ENCODE data around the gene HYLS1. TPM values are rescaled to one million over a fixed set of nuclear protein-coding genes. Genes with fewer than 3 reads are reported as not detected.

HYLS1 gene
- total RNA-seq, 1 experiment from 2014 or later = 2.1 TPM

DNA sequence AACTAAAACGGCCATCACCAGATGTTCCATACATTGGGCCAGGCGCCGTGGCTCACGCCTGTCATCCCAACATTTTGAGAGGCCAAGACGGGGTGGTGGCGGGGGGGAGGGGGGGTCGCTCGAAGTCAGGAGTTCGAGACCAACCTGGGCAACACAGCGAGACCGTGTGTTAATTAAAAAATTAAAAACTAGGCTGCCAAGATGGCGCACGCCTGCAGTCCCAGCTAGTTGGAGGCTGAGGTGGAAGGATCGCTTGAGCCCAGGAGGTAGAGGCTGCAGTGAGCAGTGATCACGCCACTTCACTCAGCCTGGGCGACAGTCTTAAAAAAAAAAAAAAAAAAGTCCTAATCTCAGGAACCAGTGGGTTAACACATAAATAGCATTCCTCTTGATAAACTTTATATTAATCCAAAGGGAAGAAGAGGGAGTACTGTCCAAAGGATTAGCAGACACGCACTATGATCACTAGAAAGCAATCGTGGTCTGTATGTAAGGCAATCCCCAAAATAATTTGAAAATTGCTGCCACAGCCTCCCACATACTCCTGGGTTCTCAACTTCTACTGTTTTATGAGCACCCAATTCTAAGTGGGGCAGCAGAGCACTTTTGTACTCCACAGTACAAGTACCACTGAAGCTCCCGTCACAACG is 14.9 kb downstream of the HYLS1 start:
- no peaks in the 10 kb centered on the region for H3K4me1 Mint-ChIP-seq (ENCODE audit: low read depth, unreplicated experiment)
- no peak for DNase-seq

DNA sequence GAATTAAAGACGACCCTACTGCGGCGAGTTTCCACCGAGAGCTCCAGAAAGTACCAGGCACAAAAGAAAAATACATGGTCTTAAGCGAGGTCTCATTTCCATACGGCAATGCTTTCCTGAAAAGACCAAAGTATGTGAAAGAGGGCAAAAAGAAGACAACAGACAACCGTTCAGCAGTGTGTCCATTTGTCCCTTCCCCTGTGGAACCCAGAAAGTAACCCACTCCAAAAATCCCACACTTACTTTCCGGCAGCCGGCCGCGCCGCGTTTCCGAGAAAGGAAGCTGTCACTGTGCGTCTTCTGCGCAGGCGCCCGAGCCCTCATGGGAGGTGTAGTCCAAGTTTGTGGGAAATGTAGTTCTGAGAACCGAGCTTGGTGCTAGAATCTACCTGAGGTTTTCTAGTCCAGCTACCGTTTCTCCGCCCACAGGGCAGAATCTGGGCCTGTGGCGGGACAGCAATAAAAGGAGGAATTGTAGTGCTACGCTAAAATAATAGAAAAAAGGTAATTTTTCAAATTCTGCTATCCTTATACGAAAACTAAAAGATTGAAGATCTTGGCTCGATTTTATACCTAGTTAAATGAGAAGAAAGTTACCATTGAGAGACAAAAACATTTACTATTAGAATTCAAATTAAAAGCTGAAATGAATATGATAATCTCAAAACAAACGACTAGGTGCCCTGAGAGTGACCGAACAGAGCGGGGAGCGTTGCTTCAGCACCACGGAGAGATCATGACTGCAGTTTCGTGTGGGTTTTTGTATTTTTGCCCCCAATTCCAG is 15.7 kb downstream of the HYLS1 start, which contains the start of gene PUS3:
PUS3 (minus strand) TSS at position 280 of the 784 bp plus-strand sequence. CDS start 6,922 bp downstream, outside the sequence.
- H3K4me3 Mint-ChIP-seq (ENCODE audit: low read depth, unreplicated experiment) = peak within 1 kb of the TSS; percentile 86
- TF ChIP-seq, protein P1, sequence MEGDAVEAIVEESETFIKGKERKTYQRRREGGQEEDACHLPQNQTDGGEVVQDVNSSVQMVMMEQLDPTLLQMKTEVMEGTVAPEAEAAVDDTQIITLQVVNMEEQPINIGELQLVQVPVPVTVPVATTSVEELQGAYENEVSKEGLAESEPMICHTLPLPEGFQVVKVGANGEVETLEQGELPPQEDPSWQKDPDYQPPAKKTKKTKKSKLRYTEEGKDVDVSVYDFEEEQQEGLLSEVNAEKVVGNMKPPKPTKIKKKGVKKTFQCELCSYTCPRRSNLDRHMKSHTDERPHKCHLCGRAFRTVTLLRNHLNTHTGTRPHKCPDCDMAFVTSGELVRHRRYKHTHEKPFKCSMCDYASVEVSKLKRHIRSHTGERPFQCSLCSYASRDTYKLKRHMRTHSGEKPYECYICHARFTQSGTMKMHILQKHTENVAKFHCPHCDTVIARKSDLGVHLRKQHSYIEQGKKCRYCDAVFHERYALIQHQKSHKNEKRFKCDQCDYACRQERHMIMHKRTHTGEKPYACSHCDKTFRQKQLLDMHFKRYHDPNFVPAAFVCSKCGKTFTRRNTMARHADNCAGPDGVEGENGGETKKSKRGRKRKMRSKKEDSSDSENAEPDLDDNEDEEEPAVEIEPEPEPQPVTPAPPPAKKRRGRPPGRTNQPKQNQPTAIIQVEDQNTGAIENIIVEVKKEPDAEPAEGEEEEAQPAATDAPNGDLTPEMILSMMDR (IDR thresholded peaks at IDR 0.05; ENCODE audit: unreplicated experiment) = no peak
- peak; percentile 77 for DNase-seq
- CTCF ChIA-PET = interaction anchor here (0.6 to 1.1 kb wide), 6 partner anchors 10 to 456 kb away, joined by 3 to 5 read pairs (median 3); partner anchors contain the start of gene FAM118B
- BruUV-seq (replicated peaks) = no TSS peak
- peaks cover 8% of the 10 kb centered on the region for H3K36me3 Mint-ChIP-seq (ENCODE audit: insufficient read depth, unreplicated experiment)
- H3K27me3 Mint-ChIP-seq (ENCODE audit: unreplicated experiment) = peaks cover 23% of the 10 kb centered on the region
- H3K9me3 Mint-ChIP-seq (ENCODE audit: low read depth, unreplicated experiment) = no peaks in the 10 kb centered on the region
- H3K27ac Mint-ChIP-seq (ENCODE audit: unreplicated experiment) = peak within 1 kb of the TSS; percentile 60
- no peaks in the 10 kb centered on the region for H3K4me1 Mint-ChIP-seq (ENCODE audit: low read depth, unreplicated experiment)
- intact Hi-C loops (cut with micrococcal nuclease; ENCODE audit: unreplicated experiment) = no loop called here

More for the DNA sequence above, 14.9 kb downstream of the HYLS1 start:
- Mint-ChIP-seq H3K27me3 (ENCODE audit: unreplicated experiment) (peaks cover 20% of the 10 kb centered on the region), H3K4me3 (ENCODE audit: low read depth, unreplicated experiment) (peak overlapping the region; percentile 86), H3K9me3 (ENCODE audit: low read depth, unreplicated experiment) (no peaks in the 10 kb centered on the region), H3K36me3 (ENCODE audit: insufficient read depth, unreplicated experiment) (peaks cover 8% of the 10 kb centered on the region), H3K27ac (ENCODE audit: unreplicated experiment) (peak overlapping the region; percentile 60)
- intact Hi-C loops (cut with micrococcal nuclease; ENCODE audit: unreplicated experiment) = no loop called here
- CTCF ChIA-PET = interaction anchor here (0.6 to 1.1 kb wide), 4 partner anchors 10 to 381 kb away, joined by 3 to 5 read pairs (median 4); partner anchors contain the start of gene FAM118B
- TF ChIP-seq, protein P1 (IDR thresholded peaks at IDR 0.05; ENCODE audit: unreplicated experiment) = no peak
- TSS peak; percentile 72 for BruUV-seq (replicated peaks)

DNA sequence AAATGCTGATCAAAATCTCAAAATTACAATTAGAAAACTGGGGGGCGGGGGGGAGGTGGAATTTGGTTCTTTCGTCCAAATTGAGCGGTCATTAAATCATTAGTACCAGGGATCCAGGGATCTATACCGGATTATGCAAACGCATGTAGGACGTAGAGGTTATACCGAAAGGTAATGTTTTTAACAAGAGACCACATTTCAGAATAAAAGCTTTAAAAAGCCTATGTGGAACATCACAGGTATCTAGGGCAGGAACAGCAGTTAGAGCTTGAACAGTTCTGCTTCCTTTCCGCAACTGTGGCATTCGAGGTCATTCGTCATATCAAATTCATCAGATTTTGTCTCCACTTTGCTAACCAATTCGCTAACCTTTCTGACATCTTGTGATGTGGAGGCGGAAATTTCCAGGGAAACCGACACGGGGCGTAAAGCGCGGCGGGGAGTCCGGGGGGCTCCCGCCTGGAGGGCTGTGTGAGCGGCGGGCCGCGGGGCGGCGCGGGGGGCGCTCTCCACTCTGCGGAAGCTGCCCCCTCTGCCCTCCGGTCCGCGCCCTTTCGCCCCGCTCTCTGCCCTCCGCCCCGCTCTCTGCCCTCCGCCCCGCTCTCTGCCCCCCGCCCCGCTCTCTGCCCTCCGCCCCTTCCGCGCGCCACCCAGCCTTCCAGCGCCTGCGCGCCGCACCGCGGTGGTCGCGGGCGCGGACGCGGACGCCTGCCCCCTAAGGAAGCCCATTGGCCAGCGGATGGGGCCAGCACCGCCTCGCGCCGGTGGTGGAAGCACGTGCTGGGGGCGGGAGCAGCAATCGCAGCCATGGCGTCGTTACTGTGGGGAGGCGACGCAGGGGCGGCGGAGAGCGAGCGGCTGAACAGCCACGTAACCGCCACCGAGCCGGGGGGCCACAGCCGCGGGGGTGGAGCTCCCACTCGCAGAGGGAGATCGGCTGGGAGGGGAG is 16.5 kb downstream of the HYLS1 start, which contains the start of gene DDX25:
DDX25 (plus strand) TSS at position 798 of the 949 bp plus-strand sequence; CDS start at position 808, 10 bp downstream.
- H3K36me3 Mint-ChIP-seq (ENCODE audit: insufficient read depth, unreplicated experiment) = peaks cover 8% of the 10 kb centered on the region
- intact Hi-C loops (cut with micrococcal nuclease; ENCODE audit: unreplicated experiment) = no loop called here
- peak within 1 kb of the TSS; percentile 86 for H3K4me3 Mint-ChIP-seq (ENCODE audit: low read depth, unreplicated experiment)
- CTCF ChIA-PET = interaction anchor here (0.9 kb wide), 1 partner anchor 290 kb away, joined by 3 read pairs; no protein-coding TSS in a partner anchor
- DNase-seq = no peak
- H3K27me3 Mint-ChIP-seq (ENCODE audit: unreplicated experiment) = peaks cover 32% of the 10 kb centered on the region
- H3K27ac Mint-ChIP-seq (ENCODE audit: unreplicated experiment) = no peak within 1 kb of the TSS
- no TSS peak for BruUV-seq (replicated peaks)
- no peaks in the 10 kb centered on the region for H3K4me1 Mint-ChIP-seq (ENCODE audit: low read depth, unreplicated experiment)
- no peaks in the 10 kb centered on the region for H3K9me3 Mint-ChIP-seq (ENCODE audit: low read depth, unreplicated experiment)
- TF ChIP-seq, protein P1 (IDR thresholded peaks at IDR 0.05; ENCODE audit: unreplicated experiment) = no peak

DNA sequence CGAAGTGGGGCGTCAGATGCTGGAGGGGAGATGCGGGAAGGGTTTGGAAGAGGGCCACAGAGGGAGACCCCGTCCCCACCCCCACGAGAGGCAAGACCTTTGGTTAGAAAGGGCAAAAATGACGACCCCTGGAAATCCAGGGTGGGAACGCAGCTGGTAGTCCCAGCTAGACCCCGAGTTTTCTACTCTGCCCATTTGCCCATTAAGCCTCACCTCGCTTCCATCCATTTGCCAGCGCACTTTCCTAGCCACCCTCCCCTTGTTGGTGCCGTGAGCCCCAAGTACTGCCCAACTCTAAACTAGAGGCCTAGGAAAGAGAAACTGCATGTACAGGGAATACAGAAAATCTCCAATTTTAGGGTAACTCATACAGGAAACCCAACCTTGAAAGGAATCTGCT is 17.2 kb downstream of the HYLS1 start:
- no peak for DNase-seq
- Mint-ChIP-seq H3K4me1 (ENCODE audit: low read depth, unreplicated experiment) (no peaks in the 10 kb centered on the region), H3K9me3 (ENCODE audit: low read depth, unreplicated experiment) (no peaks in the 10 kb centered on the region), H3K36me3 (ENCODE audit: insufficient read depth, unreplicated experiment) (peaks cover 8% of the 10 kb centered on the region), H3K4me3 (ENCODE audit: low read depth, unreplicated experiment) (no peak overlapping the region), H3K27ac (ENCODE audit: unreplicated experiment) (no peak overlapping the region), H3K27me3 (ENCODE audit: unreplicated experiment) (peaks cover 36% of the 10 kb centered on the region)
- CTCF ChIA-PET = no interaction called here
- TF ChIP-seq, protein P1 (IDR thresholded peaks at IDR 0.05; ENCODE audit: unreplicated experiment) = no peak
- intact Hi-C loops (cut with micrococcal nuclease; ENCODE audit: unreplicated experiment) = no loop called here
- BruUV-seq (replicated peaks) = no TSS peak

Measured in Calu3 (cell line).